SJCRH30 (cell line): Measurements from ENCODE around the gene MEDAG. TPM values are rescaled to one million over a fixed set of nuclear protein-coding genes. Genes with fewer than 3 reads are reported as not detected.

ENCODE experiments used
- DNase-seq, 2 experiments: peaks; one replicate each; pipeline ENCODE4 v3.0.0-alpha.2; 2015 to 2020
- H3K27ac ChIP-seq: fragments of 250-450 bp; sonication (Bioruptor Pico); 2 replicates; pipeline ENCODE4 v1.5.1; 2020; ENCODE audit warnings: mild to moderate bottlenecking, moderate library complexity
- H3K27me3 ChIP-seq: fragments of 250-450 bp; sonication (Bioruptor Pico); 2 replicates; pipeline ENCODE4 v1.5.1; 2020; ENCODE audit warnings: mild to moderate bottlenecking, moderate library complexity
- H3K36me3 ChIP-seq: fragments of 250-450 bp; sonication (Bioruptor Pico); 2 replicates; pipeline ENCODE4 v1.5.1; 2020; ENCODE audit warnings: mild to moderate bottlenecking, moderate library complexity
- H3K4me1 ChIP-seq: fragments of 250-450 bp; sonication (Bioruptor Pico); 2 replicates; pipeline ENCODE4 v1.5.1; 2020; ENCODE audit warnings: mild to moderate bottlenecking, moderate library complexity
- H3K4me3 ChIP-seq: fragments of 250-450 bp; sonication (Bioruptor Pico); 2 replicates; pipeline ENCODE4 v1.5.1; 2020; ENCODE audit warnings: mild to moderate bottlenecking, moderate library complexity
- H3K9me3 ChIP-seq: fragments of 250-450 bp; sonication (Bioruptor Pico); replicated peaks from 2 replicates; pipeline ENCODE4 v1.5.1; 2020; ENCODE audit warnings: mild to moderate bottlenecking, moderate library complexity
- total RNA-seq: library from RNA; depleted of rRNA; stranded (reverse); fragments of >200 nt; shearing (Covaris generic); gene quantifications from 2 replicates; pipeline ENCODE4 v1.2.3, GENCODE V29; 2014

The MEDAG gene
- total RNA-seq, 1 experiment from 2014 or later: 56.1 TPM

GRCh38 chr13:30869491-30869890 is 36.6 kb upstream of the MEDAG start:
- H3K36me3 ChIP-seq: peaks cover 60% of the 10 kb centered on the region
- H3K27me3 ChIP-seq: no peaks in the 10 kb centered on the region
- H3K27ac ChIP-seq: peak overlapping the region; percentile 70
- no peak for DNase-seq
- no peaks in the 10 kb centered on the region for H3K9me3 ChIP-seq
- H3K4me1 ChIP-seq: peaks cover 69% of the 10 kb centered on the region
- no peak overlapping the region for H3K4me3 ChIP-seq

GRCh38 chr13:30870049-30870884 is 35.8 kb upstream of the MEDAG start:
- H3K4me3 ChIP-seq: peak overlapping the region; percentile 39
- no peaks in the 10 kb centered on the region for H3K9me3 ChIP-seq
- no peaks in the 10 kb centered on the region for H3K27me3 ChIP-seq
- H3K36me3 ChIP-seq: peaks cover 61% of the 10 kb centered on the region
- peak; percentile 99 to 100 for DNase-seq
- peaks cover 69% of the 10 kb centered on the region for H3K4me1 ChIP-seq
- peak overlapping the region; percentile 70 for H3K27ac ChIP-seq

GRCh38 chr13:30870916-30871587 is 35.0 kb upstream of the MEDAG start:
- H3K4me3 ChIP-seq: peak overlapping the region; percentile 39
- no peaks in the 10 kb centered on the region for H3K27me3 ChIP-seq
- H3K27ac ChIP-seq: peak overlapping the region; percentile 69
- H3K9me3 ChIP-seq: no peaks in the 10 kb centered on the region
- no peak for DNase-seq
- peaks cover 62% of the 10 kb centered on the region for H3K36me3 ChIP-seq
- H3K4me1 ChIP-seq: peaks cover 62% of the 10 kb centered on the region

- Histone ChIP-seq H3K4me1 (peaks cover 56% of the 10 kb centered on the region), H3K4me3 (no peak overlapping the region; the same call in 1 of the 2 replicates), H3K9me3 (no peaks in the 10 kb centered on the region), H3K27me3 (no peaks in the 10 kb centered on the region), H3K36me3 (peaks cover 64% of the 10 kb centered on the region), H3K27ac (peak overlapping the region; percentile 69)
- DNase-seq: peak; percentile 86 to 94
Measured at GRCh38 chr13:30871588-30872275, 34.3 kb upstream of the MEDAG start.

GRCh38 chr13:30872276-30872594 is 33.8 kb upstream of the MEDAG start:
- H3K27ac ChIP-seq: peak overlapping the region; percentile 69
- peaks cover 62% of the 10 kb centered on the region for H3K36me3 ChIP-seq
- no peak for DNase-seq
- H3K4me3 ChIP-seq: no peak overlapping the region
- H3K4me1 ChIP-seq: peaks cover 51% of the 10 kb centered on the region
- H3K9me3 ChIP-seq: no peaks in the 10 kb centered on the region
- H3K27me3 ChIP-seq: no peaks in the 10 kb centered on the region

GRCh38 chr13:30872685-30873461 is 33.2 kb upstream of the MEDAG start:
- H3K27me3 ChIP-seq: no peaks in the 10 kb centered on the region
- H3K4me1 ChIP-seq: peaks cover 45% of the 10 kb centered on the region
- H3K36me3 ChIP-seq: peaks cover 62% of the 10 kb centered on the region
- no peaks in the 10 kb centered on the region for H3K9me3 ChIP-seq
- DNase-seq: peak; percentile 58 to 71
- no peak overlapping the region for H3K4me3 ChIP-seq
- H3K27ac ChIP-seq: peak overlapping the region; percentile 69; the same call in 1 of the 2 replicates

- Histone ChIP-seq H3K4me3 (no peak overlapping the region), H3K27me3 (no peaks in the 10 kb centered on the region), H3K4me1 (peaks cover 41% of the 10 kb centered on the region), H3K36me3 (peaks cover 67% of the 10 kb centered on the region), H3K9me3 (no peaks in the 10 kb centered on the region), H3K27ac (no peak overlapping the region)
- DNase-seq: no peak
Measured at GRCh38 chr13:30873499-30873898, 32.6 kb upstream of the MEDAG start.

- Histone ChIP-seq H3K9me3 (no peaks in the 10 kb centered on the region), H3K4me3 (no peak overlapping the region), H3K27me3 (no peaks in the 10 kb centered on the region), H3K36me3 (peaks cover 74% of the 10 kb centered on the region), H3K4me1 (peaks cover 35% of the 10 kb centered on the region), H3K27ac (no peak overlapping the region)
- DNase-seq: no peak
Measured at GRCh38 chr13:30874111-30874510, 32.0 kb upstream of the MEDAG start.

- H3K36me3 ChIP-seq: peaks cover 78% of the 10 kb centered on the region
- no peak overlapping the region for H3K27ac ChIP-seq
- no peak overlapping the region for H3K4me3 ChIP-seq
- DNase-seq: no peak
- no peaks in the 10 kb centered on the region for H3K27me3 ChIP-seq
- H3K9me3 ChIP-seq: no peaks in the 10 kb centered on the region
- H3K4me1 ChIP-seq: peaks cover 30% of the 10 kb centered on the region
Measured at GRCh38 chr13:30874561-30874960, 31.5 kb upstream of the MEDAG start.

GRCh38 chr13:30877335-30877734 is 28.7 kb upstream of the MEDAG start:
- no peak for DNase-seq
- Histone ChIP-seq H3K4me1 (peaks cover 14% of the 10 kb centered on the region), H3K27ac (no peak overlapping the region), H3K36me3 (peaks cover 96% of the 10 kb centered on the region), H3K9me3 (no peaks in the 10 kb centered on the region), H3K27me3 (no peaks in the 10 kb centered on the region), H3K4me3 (no peak overlapping the region)

GRCh38 chr13:30880151-30880855 is 25.8 kb upstream of the MEDAG start:
- no peaks in the 10 kb centered on the region for H3K27me3 ChIP-seq
- H3K4me1 ChIP-seq: peaks cover 4% of the 10 kb centered on the region
- no peak for DNase-seq
- peaks cover 97% of the 10 kb centered on the region for H3K36me3 ChIP-seq
- H3K27ac ChIP-seq: no peak overlapping the region
- no peak overlapping the region for H3K4me3 ChIP-seq
- H3K9me3 ChIP-seq: no peaks in the 10 kb centered on the region

- no peak overlapping the region for H3K27ac ChIP-seq
Measured at GRCh38 chr13:30880856-30881155, 25.3 kb upstream of the MEDAG start.

GRCh38 chr13:30881191-30881651 is 24.9 kb upstream of the MEDAG start:
- DNase-seq: no peak

More at GRCh38 chr13:30880856-30881155, 25.3 kb upstream of the MEDAG start:
- DNase-seq: peak in 1 of 2 experiments; percentile 41
- Histone ChIP-seq H3K36me3 (peaks cover 97% of the 10 kb centered on the region), H3K4me3 (no peak overlapping the region), H3K9me3 (no peaks in the 10 kb centered on the region), H3K4me1 (peaks cover 4% of the 10 kb centered on the region), H3K27me3 (no peaks in the 10 kb centered on the region)

More at GRCh38 chr13:30881191-30881651, 24.9 kb upstream of the MEDAG start:
- Histone ChIP-seq H3K27me3 (no peaks in the 10 kb centered on the region), H3K4me3 (no peak overlapping the region), H3K4me1 (peaks cover 4% of the 10 kb centered on the region), H3K36me3 (peaks cover 97% of the 10 kb centered on the region), H3K27ac (no peak overlapping the region), H3K9me3 (no peaks in the 10 kb centered on the region)
